Kidney (tissue), 14 donors: ENCODE measurements around the gene CERK. TPM values are rescaled to one million over a fixed set of nuclear protein-coding genes. Genes with fewer than 3 reads are reported as not detected.

Experiments used
- DNase-seq, 5 donors: peaks; one replicate each; pipeline ENCODE4 v3.0.0-alpha.2; 2013 to 2020
- FAIRE-seq: peaks from 2 replicates; lab custom pipeline; 2012; peaks lifted over from hg19 to GRCh38; lab: Jason Lieb, UNC
- H3K27ac ChIP-seq, 2 donors: one replicate each; pipeline ENCODE4 v1.7.0; 2013; ENCODE audit warnings: low read depth in 2 of 2, low read length in 2 of 2, inconsistent platforms in 1 of 2
- H3K27me3 ChIP-seq: one replicate; pipeline ENCODE4 v1.7.1; 2013; ENCODE audit warnings: low read length, inconsistent platforms; ENCODE audit not compliant: control insufficient read depth, insufficient read depth
- H3K36me3 ChIP-seq, 3 donors: one replicate each; pipeline versions ENCODE4 v1.7.0 to v1.7.1; 2013; ENCODE audit warnings: low read length in 3 of 3, control low read depth in 1 of 3, inconsistent platforms in 1 of 3; ENCODE audit not compliant: insufficient read depth in 3 of 3, control insufficient read depth in 2 of 3
- H3K4me1 ChIP-seq, 3 donors: one replicate each; pipeline versions ENCODE4 v1.7.0 to v1.7.1; 2013; ENCODE audit warnings: low read length in 3 of 3, inconsistent platforms in 1 of 3, low read depth in 1 of 3; ENCODE audit not compliant: control insufficient read depth in 2 of 3, insufficient read depth in 2 of 3
- H3K4me3 ChIP-seq, 3 donors: one replicate each; pipeline versions ENCODE4 v1.7.0 to v1.8.1; 2013; ENCODE audit warnings: low read length in 3 of 3, control low read depth in 1 of 3, inconsistent platforms in 1 of 3
- H3K9ac ChIP-seq, 3 donors: one replicate each; pipeline versions ENCODE4 v1.7.0 to v1.7.1; 2013; ENCODE audit warnings: low read length in 3 of 3, control low read depth in 1 of 3, inconsistent platforms in 1 of 3
- H3K9me3 ChIP-seq, 3 donors: one replicate each; pipeline versions ENCODE4 v1.7.0 to v1.7.1; 2013; ENCODE audit warnings: low read length in 3 of 3, control low read depth in 1 of 3, inconsistent platforms in 1 of 3; ENCODE audit not compliant: control insufficient read depth in 2 of 3, insufficient read depth in 1 of 3
- intact Hi-C: fragments of 100-400 bp; cut with DNase I; formaldehyde crosslinking; loops from one replicate; pipeline ENCODE4 v1.11.1; 2022
- polyA plus RNA-seq: library from polyadenylated mRNA; stranded (reverse); fragments of 350-450 nt; fragmentation: Illumina TruSeq; extraction: RNeasy Lipid Tissue Mini Kit (QIAGEN cat#74804); gene quantifications from one replicate; pipeline ENCODE4 v1.2.3, GENCODE V29; 2014; ENCODE audit warnings: low read depth, low replicate concordance; ENCODE audit not compliant: insufficient read depth
- total RNA-seq: library from RNA; stranded (reverse); fragmentation: NEBNext Ultra II Directional; extraction: Animal tissue kit (Norgen Biotek cat#: 25700); gene quantifications from one replicate; pipeline ENCODE4 v1.2.1, GENCODE V29; 2021
- TF ChIP-seq, protein P1 (sequence below): IDR thresholded peaks from 3 replicates; pipeline ENCODE4 v1.5.1; 2012; ENCODE audit warnings: mild to moderate bottlenecking, moderate library complexity, borderline replicate concordance; ENCODE audit not compliant: insufficient read depth; ENCODE audit errors: extremely low read depth
- donor health status: control.
- donor health status: control.
- donor health status: control.
- donor health status: control.
- donor health status: control.
- donor health status: DM: yes; HTN: yes; CAD: no.
- donor health status: Normal renal cell carcinoma (clear cell type).

Gene CERK
- total and polyA plus RNA-seq, 2 donors from 2014 or later = 21.6 to 28.2 TPM

GRCh38 chr22:46762238-46763050 is 24.4 kb upstream of the CERK start, which contains the start of gene TBC1D22A:
Gene TBC1D22A, plus strand, starts transcription at chr22:46762650. Its CDS starts 137 bp downstream, at chr22:46762787.
- intact Hi-C loops = no loop called here
- Histone ChIP-seq H3K36me3 (no peaks in the 10 kb centered on the region), H3K9ac (peak within 1 kb of the TSS; percentile 82 to 96 (median 91)), H3K9me3 (no peaks in the 10 kb centered on the region), H3K27me3 (no peaks in the 10 kb centered on the region), H3K4me1 (peaks cover 2 to 13% (median 10%) of the 10 kb centered on the region in 3 donors), H3K27ac (peak within 1 kb of the TSS; percentile 92 to 96), H3K4me3 (peak within 1 kb of the TSS; percentile 83 to 93 (median 88))
- TF ChIP-seq, protein P1, sequence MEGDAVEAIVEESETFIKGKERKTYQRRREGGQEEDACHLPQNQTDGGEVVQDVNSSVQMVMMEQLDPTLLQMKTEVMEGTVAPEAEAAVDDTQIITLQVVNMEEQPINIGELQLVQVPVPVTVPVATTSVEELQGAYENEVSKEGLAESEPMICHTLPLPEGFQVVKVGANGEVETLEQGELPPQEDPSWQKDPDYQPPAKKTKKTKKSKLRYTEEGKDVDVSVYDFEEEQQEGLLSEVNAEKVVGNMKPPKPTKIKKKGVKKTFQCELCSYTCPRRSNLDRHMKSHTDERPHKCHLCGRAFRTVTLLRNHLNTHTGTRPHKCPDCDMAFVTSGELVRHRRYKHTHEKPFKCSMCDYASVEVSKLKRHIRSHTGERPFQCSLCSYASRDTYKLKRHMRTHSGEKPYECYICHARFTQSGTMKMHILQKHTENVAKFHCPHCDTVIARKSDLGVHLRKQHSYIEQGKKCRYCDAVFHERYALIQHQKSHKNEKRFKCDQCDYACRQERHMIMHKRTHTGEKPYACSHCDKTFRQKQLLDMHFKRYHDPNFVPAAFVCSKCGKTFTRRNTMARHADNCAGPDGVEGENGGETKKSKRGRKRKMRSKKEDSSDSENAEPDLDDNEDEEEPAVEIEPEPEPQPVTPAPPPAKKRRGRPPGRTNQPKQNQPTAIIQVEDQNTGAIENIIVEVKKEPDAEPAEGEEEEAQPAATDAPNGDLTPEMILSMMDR = no peak
- FAIRE-seq (no peak), DNase-seq (peak; percentile 95 to 98 (median 96))

GRCh38 chr22:46761539-46762237 is 23.6 kb upstream of the CERK start:
- peak in 1 of 5 donors; percentile 45 for DNase-seq

DNA sequence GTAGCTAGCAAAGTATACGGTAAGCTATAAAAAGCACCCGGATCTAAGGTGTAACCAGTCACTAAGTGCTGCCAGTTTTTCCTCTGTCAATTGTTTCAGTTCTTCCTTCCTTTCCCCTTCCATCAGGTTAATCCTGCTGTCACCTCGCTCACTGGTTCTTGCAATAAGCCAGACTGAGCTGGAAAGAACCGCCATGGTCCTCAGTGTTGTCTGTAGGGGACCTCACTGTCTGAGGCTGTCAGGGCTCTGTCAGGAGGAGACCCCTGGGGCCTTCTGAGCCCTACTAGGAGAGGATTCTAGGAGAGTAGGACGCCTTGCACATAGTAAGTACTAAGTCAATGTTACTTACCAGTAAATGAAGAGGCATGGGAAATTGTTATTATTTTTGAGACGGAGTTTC is 23.0 kb upstream of the CERK start:
- intact Hi-C loops = no loop called here
- Histone ChIP-seq H3K4me3 (peak overlapping the region in 1 of 3 donors; percentile 83), H3K27me3 (no peaks in the 10 kb centered on the region), H3K9ac (no peak overlapping the region), H3K36me3 (no peaks in the 10 kb centered on the region), H3K27ac (no peak overlapping the region), H3K9me3 (no peaks in the 10 kb centered on the region), H3K4me1 (peaks cover 2 to 13% (median 10%) of the 10 kb centered on the region in 3 donors)
- TF ChIP-seq, protein P1 = no peak
- no peak for FAIRE-seq
- no peak for DNase-seq

More at GRCh38 chr22:46761539-46762237, 23.6 kb upstream of the CERK start:
- Histone ChIP-seq H3K4me1 (peaks cover 2 to 13% (median 10%) of the 10 kb centered on the region in 3 donors), H3K27ac (peak overlapping the region; percentile 92 to 96), H3K27me3 (no peaks in the 10 kb centered on the region), H3K4me3 (peak overlapping the region; percentile 83 to 93 (median 88)), H3K9me3 (no peaks in the 10 kb centered on the region), H3K36me3 (no peaks in the 10 kb centered on the region), H3K9ac (peak overlapping the region; percentile 82 to 96 (median 91))
- intact Hi-C loops = no loop called here
- FAIRE-seq = no peak
- TF ChIP-seq, protein P1 = no peak
